ENCODE data around the gene SPO11. TPM values are rescaled to one million over a fixed set of nuclear protein-coding genes. Genes with fewer than 3 reads are reported as not detected.
A peak's percentile ranks its signal among the peaks of the same experiment; 100 is the strongest.

The SPO11 gene
- total and polyA plus RNA-seq, 2 of the 13 experiments (the other 11 are each of a cell fraction or from before 2014, with no cell fraction given) = not detected

GRCh38 chr20:57289391-57290177 is 40.0 kb upstream of the SPO11 start:
- ChIA-PET CTCF (ENCODE audit: low intra/inter-chr PET ratio, low total read pairs) (interaction anchor here (1.2 kb wide), 1 partner anchor 57 kb away, joined by 3 read pairs; no protein-coding TSS in a partner anchor), POLR2A (no interaction called here)
- Histone ChIP-seq H3K27me3 (ENCODE audit: control insufficient read depth in 1 of 2, insufficient read depth in 2 of 2, low read length in 2 of 2) (peaks cover 19 to 88% of the 10 kb centered on the region in 2 experiments), H3K4me3 (replicated peaks in 1 of 3; ENCODE audit: insufficient read depth in 1 of 3, low read depth in 2 of 3, low read length in 3 of 3) (no peak overlapping the region), H3K36me3 (replicated peaks in 1 of 2; ENCODE audit: control insufficient read depth in 1 of 2, insufficient read depth in 2 of 2, low read length in 2 of 2) (no peaks in the 10 kb centered on the region), H3K79me2 (ENCODE audit: insufficient read depth, low read length) (no peaks in the 10 kb centered on the region), H2AFZ (ENCODE audit: low read length) (no peak overlapping the region), H3K27ac (ENCODE audit: extremely low read length, insufficient read depth, low read length) (no peak overlapping the region), H3K4me1 (ENCODE audit: insufficient read depth, low read length) (peaks cover under 1% of the 10 kb centered on the region), H3K4me2 (ENCODE audit: low read depth, low read length) (no peak overlapping the region), H3K9ac (ENCODE audit: insufficient read depth, low read depth, low read length) (no peak overlapping the region), H4K20me1 (ENCODE audit: insufficient read depth, low read length) (no peaks in the 10 kb centered on the region), H3K9me3 (ENCODE audit: low read length) (no peaks in the 10 kb centered on the region)
- in situ Hi-C loops (cut with HindIII; ENCODE audit: extremely low pct_ligation_motif_present, low pct_unique_long_range_greater_than_20kb) (no loop called here), intact Hi-C loops (cut with micrococcal nuclease; ENCODE audit: unreplicated experiment) (no loop called here)
- DNase-seq (ENCODE audit: low spot score) (no peak), FAIRE-seq (no peak), ATAC-seq (peak; percentile 22; the same call in 2 of the 3 replicates)
- WGBS (ENCODE audit: low lambda C conversion rate) = 3% methylated on average over 8 of the region's 8 CpGs
- no TSS peak for BruUV-seq (replicated peaks)
- TF ChIP-seq ZSCAN29 (CRISPR knock-in tag; conservative IDR thresholded peaks at IDR 0.05) (no peak), SAP130 (CRISPR knock-in tag; IDR thresholded peaks at IDR 0.05; ENCODE audit: low read depth) (no peak), FOXK1 (CRISPR knock-in tag; IDR thresholded peaks at IDR 0.05; ENCODE audit: borderline replicate concordance, low read depth) (no peak), GPN1 (CRISPR knock-in tag; IDR thresholded peaks at IDR 0.05; ENCODE audit: borderline replicate concordance) (no peak), JUND (CRISPR knock-in tag; IDR thresholded peaks at IDR 0.05) (no peak), KDM4B (CRISPR knock-in tag; IDR thresholded peaks at IDR 0.05) (no peak), FOXA1 (IDR thresholded peaks at IDR 0.05) (no peak), FOXA1 (CRISPR knock-in tag; IDR thresholded peaks at IDR 0.05) (no peak), ZNF17 (CRISPR knock-in tag; IDR thresholded peaks at IDR 0.05) (no peak), ZNF678 (CRISPR knock-in tag; IDR thresholded peaks at IDR 0.05) (no peak), EP300 (IDR thresholded peaks at IDR 0.05; ENCODE audit: low read depth in 2 of 2, low read length in 2 of 2) (no peak), EP300 (CRISPR knock-in tag; IDR thresholded peaks at IDR 0.05; ENCODE audit: borderline replicate concordance) (no peak), ZBTB49 (CRISPR knock-in tag; IDR thresholded peaks at IDR 0.05; ENCODE audit: borderline replicate concordance) (no peak), NCOA2 (CRISPR knock-in tag; IDR thresholded peaks at IDR 0.05) (no peak), BRCA1 (CRISPR knock-in tag; IDR thresholded peaks at IDR 0.05) (no peak)
- TF ChIP-seq, protein P1, sequence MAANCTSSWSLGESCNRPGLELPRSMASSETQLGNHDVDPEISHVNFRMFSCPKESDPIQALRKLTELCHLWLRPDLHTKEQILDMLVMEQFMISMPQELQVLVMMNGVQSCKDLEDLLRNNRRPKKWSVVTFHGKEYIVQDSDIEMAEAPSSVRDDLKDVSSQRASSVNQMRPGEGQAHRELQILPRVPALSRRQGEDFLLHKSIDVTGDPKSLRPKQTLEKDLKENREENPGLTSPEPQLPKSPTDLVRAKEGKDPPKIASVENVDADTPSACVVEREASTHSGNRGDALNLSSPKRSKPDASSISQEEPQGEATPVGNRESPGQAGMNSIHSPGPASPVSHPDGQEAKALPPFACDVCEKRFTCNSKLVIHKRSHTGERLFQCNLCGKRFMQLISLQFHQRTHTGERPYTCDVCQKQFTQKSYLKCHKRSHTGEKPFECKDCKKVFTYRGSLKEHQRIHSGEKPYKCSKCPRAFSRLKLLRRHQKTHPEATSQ (CRISPR knock-in tag; IDR thresholded peaks at IDR 0.05; ENCODE audit: borderline replicate concordance) = no peak
